Breast epithelium (tissue), 3 donors: ENCODE results near the gene ITIH2.

Experiments used
- POLR2A ChIP-seq: fragments of 450-650 bp; IDR thresholded peaks from one replicate; pipeline ENCODE4 v1.6.1; 2016; ENCODE audit warnings: antibody characterized with exemption, mild to moderate bottlenecking, moderate library complexity
- POLR2AphosphoS5 ChIP-seq, 3 donors: sonication (generic); formaldehyde crosslinking; IDR thresholded peaks; one replicate each; pipeline ENCODE4 v1.6.1; 2017; ENCODE audit warnings: antibody characterized with exemption in 3 of 3
- TF ChIP-seq, protein P1 (sequence below), 3 donors: fragments of 450-650 bp; IDR thresholded peaks; one replicate each; pipeline ENCODE4 v1.5.1; 2016 to 2017; ENCODE audit warnings: antibody characterized with exemption in 3 of 3, mild to moderate bottlenecking in 3 of 3, moderate library complexity in 3 of 3

GRCh38 chr10:7763929-7764328 lies 60.8 kb downstream of the ITIH2 start:
- TF ChIP-seq, protein P1, sequence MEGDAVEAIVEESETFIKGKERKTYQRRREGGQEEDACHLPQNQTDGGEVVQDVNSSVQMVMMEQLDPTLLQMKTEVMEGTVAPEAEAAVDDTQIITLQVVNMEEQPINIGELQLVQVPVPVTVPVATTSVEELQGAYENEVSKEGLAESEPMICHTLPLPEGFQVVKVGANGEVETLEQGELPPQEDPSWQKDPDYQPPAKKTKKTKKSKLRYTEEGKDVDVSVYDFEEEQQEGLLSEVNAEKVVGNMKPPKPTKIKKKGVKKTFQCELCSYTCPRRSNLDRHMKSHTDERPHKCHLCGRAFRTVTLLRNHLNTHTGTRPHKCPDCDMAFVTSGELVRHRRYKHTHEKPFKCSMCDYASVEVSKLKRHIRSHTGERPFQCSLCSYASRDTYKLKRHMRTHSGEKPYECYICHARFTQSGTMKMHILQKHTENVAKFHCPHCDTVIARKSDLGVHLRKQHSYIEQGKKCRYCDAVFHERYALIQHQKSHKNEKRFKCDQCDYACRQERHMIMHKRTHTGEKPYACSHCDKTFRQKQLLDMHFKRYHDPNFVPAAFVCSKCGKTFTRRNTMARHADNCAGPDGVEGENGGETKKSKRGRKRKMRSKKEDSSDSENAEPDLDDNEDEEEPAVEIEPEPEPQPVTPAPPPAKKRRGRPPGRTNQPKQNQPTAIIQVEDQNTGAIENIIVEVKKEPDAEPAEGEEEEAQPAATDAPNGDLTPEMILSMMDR (IDR thresholded peaks at IDR 0.05) = no peak
- TF ChIP-seq POLR2AphosphoS5 (IDR thresholded peaks at IDR 0.05) (no peak), POLR2A (no peak)
